Lung microvascular endothelial cell (primary cell): ENCODE data around the gene MAT2B. TPM values are rescaled to one million over a fixed set of nuclear protein-coding genes. Genes with fewer than 3 reads are reported as not detected.

ENCODE experiments used
- DNase-seq, 2 donors: peaks; one replicate each; pipeline versions ENCODE4 v3.0.0 to v3.0.0-alpha.2; 2010; ENCODE audit warnings: low read depth in 2 of 2
- total RNA-seq: library from RNA; depleted of rRNA; stranded (reverse); fragments of >200 nt; gene quantifications from 2 replicates; pipeline ENCODE4 v1.2.1, GENCODE V29; 2014

MAT2B gene
- total RNA-seq, 1 donor from 2014 or later, result 81.0 TPM

DNA sequence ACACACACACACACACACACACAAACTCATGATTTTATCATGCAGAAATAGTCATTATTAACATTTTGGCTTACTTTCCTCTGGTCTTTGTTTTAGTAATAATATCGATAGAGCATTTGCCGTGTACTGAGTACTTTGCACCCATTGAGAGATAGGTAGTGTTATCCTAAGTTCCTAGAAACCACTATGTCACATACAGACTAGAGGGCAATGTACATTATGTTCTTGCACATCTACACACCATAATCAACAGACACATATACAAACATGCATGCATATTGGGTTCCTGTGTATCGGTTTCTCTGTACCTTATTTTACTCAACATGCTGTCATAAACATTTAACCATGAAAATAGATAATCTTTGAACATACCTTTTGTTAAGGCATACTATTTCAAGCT lies 45.7 kb downstream of the MAT2B start:
- no peak for DNase-seq

DNA sequence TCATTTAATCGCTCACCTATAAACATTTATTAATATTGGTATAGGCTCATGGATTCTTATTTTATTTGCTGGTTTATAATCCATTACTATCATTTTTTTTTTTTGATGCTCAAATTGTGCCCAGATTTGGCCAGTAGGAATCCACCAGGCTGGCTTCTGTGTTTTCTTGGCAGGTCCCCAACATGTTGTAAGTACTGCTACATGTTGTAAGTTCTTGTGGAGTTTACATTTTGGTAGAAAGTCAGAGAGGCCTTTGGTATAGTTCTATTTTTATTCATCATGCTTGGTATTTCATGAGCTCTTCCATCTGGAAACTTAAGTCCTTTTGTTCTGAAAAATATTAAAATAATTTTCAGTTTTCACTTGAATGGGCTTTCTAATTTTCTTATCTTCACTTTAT lies 47.1 kb downstream of the MAT2B start:
- no peak for DNase-seq

- no peak for DNase-seq
Observed at GRCh38 chr5:163561339-163561738, 55.9 kb downstream of the MAT2B start.

GRCh38 chr5:163562071-163562470 lies 56.7 kb downstream of the MAT2B start:
- no peak for DNase-seq

- DNase-seq, result no peak
Observed at GRCh38 chr5:163563112-163563511, 57.7 kb downstream of the MAT2B start.

GRCh38 chr5:163563880-163564279 lies 58.5 kb downstream of the MAT2B start:
- no peak for DNase-seq

DNA sequence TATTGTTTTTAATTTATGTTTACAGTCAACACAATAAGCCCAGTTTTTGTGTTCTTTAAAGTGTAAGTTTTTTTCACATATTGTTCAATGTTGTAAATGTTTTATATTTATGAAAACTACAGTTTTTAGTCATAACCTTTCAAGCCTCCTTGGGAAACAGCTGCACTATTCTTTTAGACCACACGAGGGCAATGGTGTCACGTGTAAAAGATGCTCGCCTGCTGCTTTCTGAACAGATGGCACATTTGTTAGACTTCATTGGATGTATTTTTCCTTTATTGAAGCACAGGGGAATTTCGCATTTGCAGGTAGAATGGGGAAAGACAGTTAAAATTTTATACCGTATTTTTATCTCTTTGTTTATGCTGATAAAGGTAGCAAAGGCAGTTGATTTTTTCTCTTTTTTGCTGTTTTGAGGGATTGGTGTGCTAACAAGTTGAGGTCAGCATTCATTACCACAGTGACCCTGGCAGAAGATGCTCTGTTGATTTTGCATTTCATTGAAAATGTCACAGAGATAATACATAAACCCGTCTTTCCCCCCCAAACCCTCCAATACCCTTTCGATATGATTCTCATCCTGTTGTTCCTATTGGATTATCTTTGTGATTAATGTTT lies 59.0 kb downstream of the MAT2B start:
- DNase-seq, result peak; percentile 76 to 79

GRCh38 chr5:163565492-163565891 lies 60.1 kb downstream of the MAT2B start:
- DNase-seq, result peak in 1 of 2 donors; percentile 10

DNA sequence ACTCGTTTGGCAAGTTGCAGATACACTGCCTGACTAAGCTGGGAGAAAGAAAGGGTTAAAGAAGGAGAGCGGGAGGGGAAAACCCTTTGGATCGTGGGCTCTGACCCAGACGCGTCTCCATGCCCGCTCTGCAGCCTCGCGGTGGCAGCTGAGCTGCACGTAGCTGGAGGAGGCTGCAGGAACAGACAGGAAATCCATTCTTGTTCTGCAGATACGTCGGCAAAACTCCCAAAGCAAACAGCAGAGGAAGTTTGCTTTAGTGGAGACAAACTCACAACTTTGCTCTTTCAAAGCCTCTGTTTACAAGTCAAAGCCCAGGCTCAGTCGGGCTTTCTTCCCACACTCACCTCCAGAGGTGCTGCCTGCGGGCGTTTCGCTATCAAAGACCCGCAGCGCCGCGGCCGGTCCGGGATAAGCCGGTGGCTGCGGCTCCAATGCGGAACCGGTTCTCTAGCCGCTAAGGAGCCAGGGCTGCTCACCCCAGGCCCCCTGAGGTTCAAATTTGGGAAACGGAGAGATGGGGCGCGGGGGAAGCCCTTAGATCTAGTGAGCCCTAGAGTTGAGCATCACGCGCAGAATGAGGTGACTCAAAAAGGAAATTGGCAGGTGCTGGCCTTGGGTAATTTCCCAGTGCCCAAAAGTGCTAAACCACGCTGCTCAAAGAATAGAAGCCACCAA lies 60.7 kb downstream of the MAT2B start:
- peak; percentile 17 to 53 for DNase-seq

GRCh38 chr5:163566678-163567077 lies 61.3 kb downstream of the MAT2B start:
- DNase-seq, result peak in 1 of 2 donors; percentile 19

DNA sequence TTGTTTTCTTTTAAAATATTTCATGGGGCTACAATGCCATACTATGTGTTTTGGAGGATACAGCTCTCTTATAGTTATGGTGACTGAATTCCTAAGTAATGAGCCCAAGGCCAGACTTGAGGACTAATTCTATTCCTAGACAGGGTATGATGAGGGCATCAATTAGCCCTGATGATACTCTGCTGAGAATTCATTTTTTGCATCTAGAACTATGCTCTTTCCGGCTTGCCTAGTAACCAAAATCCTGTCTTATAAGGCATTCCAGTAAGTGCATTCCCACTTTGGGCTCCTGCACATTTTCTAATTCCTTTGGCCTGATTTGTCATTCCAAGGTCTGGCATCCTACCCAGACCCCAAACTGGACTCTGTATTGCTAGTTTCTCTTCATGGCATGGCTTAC lies 62.4 kb downstream of the MAT2B start:
- DNase-seq, result no peak

Other genes with a start within 250 kb of the MAT2B start
- 202 and 316 TPM in 2 replicates for gene CCNG1, start 68.0 kb upstream of the MAT2B start, total RNA-seq
- gene NUDCD2, start 45.5 kb upstream of the MAT2B start, total RNA-seq, result 3.9 and 4.2 TPM in 2 replicates
- 3.2 and 14.6 TPM in 2 replicates for gene HMMR, start 45.0 kb upstream of the MAT2B start, total RNA-seq